Sigmoid colon (tissue), 4 donors: ENCODE measurements around the gene NOX5.

Experiments
- EP300 ChIP-seq, 4 donors: sonication (generic); formaldehyde crosslinking; IDR thresholded peaks; one replicate each; pipeline ENCODE4 v1.6.1; 2017; ENCODE audit warnings: antibody characterized with exemption in 4 of 4
- TF ChIP-seq, protein P1 (sequence below), 4 experiments: fragments of 450-650 bp in 3 of 4; fragments of 200-600 bp in 1 of 4; IDR thresholded peaks; one replicate each; pipeline ENCODE4 v1.5.1; 2016 to 2019; ENCODE audit warnings: antibody characterized with exemption in 4 of 4, mild to moderate bottlenecking in 3 of 4, moderate library complexity in 2 of 4

DNA sequence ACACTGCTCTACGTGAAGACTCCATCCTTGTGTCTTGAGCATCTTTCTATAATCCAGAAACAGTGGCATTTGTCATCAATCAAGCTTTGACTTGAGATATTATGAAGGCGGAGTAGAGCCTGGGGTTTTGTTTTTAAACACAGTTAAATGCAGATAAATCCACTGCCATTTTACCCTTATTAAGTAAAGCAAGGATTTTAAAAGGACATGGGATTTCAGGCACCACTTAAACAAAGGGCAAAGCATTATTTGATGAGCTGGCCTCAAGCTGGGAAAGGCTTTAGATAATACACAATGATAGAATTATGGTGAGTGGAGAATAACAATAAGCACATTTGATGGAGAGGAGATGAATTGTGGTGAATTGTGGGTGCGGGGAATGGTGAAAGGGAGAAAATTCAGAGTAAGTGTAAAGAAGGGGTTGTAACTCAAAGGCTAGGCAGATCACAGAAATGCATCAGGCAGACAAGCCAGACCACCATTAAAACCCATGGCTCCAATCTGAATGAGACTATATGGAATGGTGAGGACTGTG, 91.0 kb downstream of the NOX5 start:
- TF ChIP-seq, protein P1, sequence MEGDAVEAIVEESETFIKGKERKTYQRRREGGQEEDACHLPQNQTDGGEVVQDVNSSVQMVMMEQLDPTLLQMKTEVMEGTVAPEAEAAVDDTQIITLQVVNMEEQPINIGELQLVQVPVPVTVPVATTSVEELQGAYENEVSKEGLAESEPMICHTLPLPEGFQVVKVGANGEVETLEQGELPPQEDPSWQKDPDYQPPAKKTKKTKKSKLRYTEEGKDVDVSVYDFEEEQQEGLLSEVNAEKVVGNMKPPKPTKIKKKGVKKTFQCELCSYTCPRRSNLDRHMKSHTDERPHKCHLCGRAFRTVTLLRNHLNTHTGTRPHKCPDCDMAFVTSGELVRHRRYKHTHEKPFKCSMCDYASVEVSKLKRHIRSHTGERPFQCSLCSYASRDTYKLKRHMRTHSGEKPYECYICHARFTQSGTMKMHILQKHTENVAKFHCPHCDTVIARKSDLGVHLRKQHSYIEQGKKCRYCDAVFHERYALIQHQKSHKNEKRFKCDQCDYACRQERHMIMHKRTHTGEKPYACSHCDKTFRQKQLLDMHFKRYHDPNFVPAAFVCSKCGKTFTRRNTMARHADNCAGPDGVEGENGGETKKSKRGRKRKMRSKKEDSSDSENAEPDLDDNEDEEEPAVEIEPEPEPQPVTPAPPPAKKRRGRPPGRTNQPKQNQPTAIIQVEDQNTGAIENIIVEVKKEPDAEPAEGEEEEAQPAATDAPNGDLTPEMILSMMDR (IDR thresholded peaks at IDR 0.05), result no peak
- no peak for TF ChIP-seq EP300 (IDR thresholded peaks at IDR 0.05)
